GM12872 (cell line): ENCODE data around the gene SCN3B.

ENCODE experiments used
- CTCF ChIP-seq: IDR thresholded peaks from 3 replicates; pipeline ENCODE4 v1.5.1; 2011; ENCODE audit warnings: low read depth, mild to moderate bottlenecking, low read length, moderate library complexity; ENCODE audit not compliant: insufficient read depth

Gene SCN3B

DNA sequence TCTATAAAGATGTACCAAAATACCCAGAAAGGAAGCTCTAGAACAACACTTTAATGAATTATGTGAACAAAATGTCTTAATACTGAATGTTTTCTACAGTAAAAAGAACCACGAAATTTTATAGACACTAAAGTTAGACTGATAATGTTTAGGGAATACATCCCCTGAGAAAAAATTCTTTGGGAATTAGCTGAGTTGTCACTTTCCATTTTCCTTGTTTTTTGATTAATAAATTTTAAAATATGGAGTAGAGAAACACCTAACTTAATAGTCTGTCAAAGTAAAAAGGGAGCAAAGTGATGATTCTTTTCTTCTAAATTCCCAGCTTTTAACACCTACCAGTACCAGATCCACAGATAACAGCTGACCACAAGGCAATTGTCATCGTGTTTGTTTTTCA is 23.1 kb upstream of the SCN3B start:
- no peak for TF ChIP-seq CTCF

DNA sequence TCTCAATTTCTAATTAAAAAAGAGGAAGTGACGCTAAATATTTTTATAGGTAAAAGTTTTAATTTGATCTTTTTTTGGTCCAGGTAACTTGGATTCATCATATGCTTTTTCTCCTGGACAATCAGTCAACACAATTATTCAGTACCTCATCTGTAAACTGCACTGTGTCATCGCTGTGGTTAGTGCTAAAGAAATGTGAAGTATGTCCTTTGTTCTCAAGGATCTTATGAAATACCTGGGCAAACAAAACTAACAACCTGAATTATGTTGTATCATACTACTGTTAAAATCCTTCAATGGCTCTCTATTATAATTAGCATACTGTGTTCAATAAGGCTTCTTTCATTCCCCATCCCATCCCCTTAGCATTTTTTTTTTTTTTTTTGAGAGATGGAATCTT is 19.9 kb upstream of the SCN3B start:
- no peak for TF ChIP-seq CTCF

DNA sequence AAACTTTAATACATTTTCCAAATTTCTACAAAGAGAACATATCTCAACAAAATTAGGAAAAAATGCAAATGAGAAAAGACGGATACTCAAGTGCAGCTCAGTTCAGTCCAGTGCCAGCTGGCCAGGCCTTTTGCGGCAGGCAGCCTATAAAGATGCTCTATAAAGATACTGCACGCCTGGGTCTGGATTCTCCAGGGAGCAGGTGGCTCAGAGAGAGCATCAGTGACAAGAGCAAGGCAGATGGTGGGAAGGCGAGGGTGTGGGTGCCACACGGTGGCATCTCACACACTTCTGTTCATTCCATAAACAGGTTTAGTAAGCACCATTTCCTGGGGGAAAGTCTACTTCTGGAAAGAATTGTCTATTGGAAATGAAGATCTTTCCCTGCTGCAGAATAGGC is 18.1 kb upstream of the SCN3B start:
- no peak for TF ChIP-seq CTCF

GRCh38 chr11:123671534-123671933 is 17.1 kb upstream of the SCN3B start:
- TF ChIP-seq CTCF: no peak

- TF ChIP-seq CTCF: no peak
These were observed 15.7 kb upstream of the SCN3B start for GRCh38 chr11:123670081-123670480.

- no peak for TF ChIP-seq CTCF
These were observed 10.9 kb upstream of the SCN3B start for GRCh38 chr11:123665306-123665705.

GRCh38 chr11:123659311-123659710 is 4.9 kb upstream of the SCN3B start:
- TF ChIP-seq CTCF: no peak
